GM23338 (cell line): ENCODE measurements around the gene HOXA3. TPM values are rescaled to one million over a fixed set of nuclear protein-coding genes. Genes with fewer than 3 reads are reported as not detected.

Experiments used
- ATAC-seq: fragments of 200-7000 bp; cut with Tn5 transposase; 3 replicates; pipeline ENCODE4 v1.9.1; 2020
- DNase-seq: peaks from one replicate; pipeline ENCODE4 v3.0.0-alpha.2; 2015; ENCODE audit warnings: low spot score
- H2AFZ ChIP-seq: fragments of 200-600 bp; sonication (generic); 2 replicates; pipeline ENCODE4 v1.8.0; 2016; ENCODE audit warnings: antibody characterized with exemption, mild to moderate bottlenecking, moderate library complexity
- H3F3A ChIP-seq: fragments of 200-600 bp; sonication (generic); replicated peaks from 2 replicates; pipeline ENCODE4 v1.8.0; 2017; ENCODE audit warnings: antibody characterized with exemption, mixed run types, low read depth
- H3K27ac ChIP-seq: fragments of 200-600 bp; sonication (generic); 2 replicates; pipeline ENCODE4 v1.6.1; 2016; ENCODE audit warnings: low read depth
- H3K27me3 ChIP-seq: fragments of 200-600 bp; sonication (generic); 2 replicates; pipeline ENCODE4 v1.8.0; 2016; ENCODE audit warnings: mild to moderate bottlenecking, mixed run types, moderate library complexity; ENCODE audit not compliant: insufficient read depth
- H3K36me3 ChIP-seq: fragments of 200-600 bp; sonication (generic); 2 replicates; pipeline ENCODE4 v1.8.0; 2016; ENCODE audit warnings: mild to moderate bottlenecking; ENCODE audit not compliant: insufficient read depth
- H3K4me1 ChIP-seq: fragments of 200-600 bp; sonication (generic); 2 replicates; pipeline ENCODE4 v1.8.0; 2016; ENCODE audit warnings: mild to moderate bottlenecking, moderate library complexity; ENCODE audit not compliant: insufficient read depth
- H3K4me2 ChIP-seq: fragments of 200-600 bp; sonication (generic); 2 replicates; pipeline ENCODE4 v1.7.1; 2017; ENCODE audit warnings: mixed run types
- H3K4me3 ChIP-seq: fragments of 200-600 bp; sonication (generic); 2 replicates; pipeline ENCODE4 v1.6.1; 2016; ENCODE audit warnings: mixed run types
- H3K79me2 ChIP-seq: fragments of 200-600 bp; sonication (generic); replicated peaks from 2 replicates; pipeline ENCODE4 v1.8.0; 2017; ENCODE audit warnings: mild to moderate bottlenecking; ENCODE audit not compliant: insufficient read depth
- H3K9me2 ChIP-seq: fragments of 200-600 bp; sonication (generic); 2 replicates; pipeline ENCODE4 v1.8.0; 2017; ENCODE audit not compliant: insufficient read depth
- H4K20me1 ChIP-seq: fragments of 200-600 bp; sonication (generic); replicated peaks from 2 replicates; pipeline ENCODE4 v1.8.0; 2017; ENCODE audit warnings: mild to moderate bottlenecking; ENCODE audit not compliant: insufficient read depth
- H3K27ac Mint-ChIP-seq: 2 replicates; pipeline ENCODE4 v1.8.0; 2020; ENCODE audit warnings: inconsistent platforms, mild to moderate bottlenecking, moderate library complexity, mixed read lengths
- H3K27me3 Mint-ChIP-seq: 3 replicates; pipeline ENCODE4 v1.8.0; 2022; ENCODE audit warnings: low read depth, mild to moderate bottlenecking, moderate library complexity, mixed read lengths, inconsistent platforms; ENCODE audit not compliant: insufficient read depth, poor library complexity
- H3K36me3 Mint-ChIP-seq: 3 replicates; pipeline ENCODE4 v1.8.0; 2021; ENCODE audit warnings: low read depth, mild to moderate bottlenecking, inconsistent platforms, moderate library complexity, mixed read lengths
- H3K4me1 Mint-ChIP-seq: 3 replicates; pipeline ENCODE4 v1.8.0; 2020; ENCODE audit warnings: mild to moderate bottlenecking, inconsistent platforms, mixed read lengths
- H3K4me3 Mint-ChIP-seq: 3 replicates; pipeline ENCODE4 v1.8.0; 2021; ENCODE audit warnings: moderate library complexity, mild to moderate bottlenecking, inconsistent platforms, mixed read lengths
- H3K9me3 Mint-ChIP-seq: 3 replicates; pipeline ENCODE4 v1.8.0; 2020; ENCODE audit warnings: moderate library complexity, mild to moderate bottlenecking, inconsistent platforms, mixed read lengths
- CREB1 ChIP-seq: fragments of 250-450 bp; sonication (Bioruptor Pico); IDR thresholded peaks from 2 replicates; pipeline ENCODE4 v1.5.0; 2020; ENCODE audit warnings: low read depth, mild to moderate bottlenecking, moderate library complexity
- EZH2 ChIP-seq: fragments of 200-600 bp; sonication (generic); IDR thresholded peaks from one replicate; pipeline ENCODE4 v1.8.0; 2017; ENCODE audit warnings: antibody characterized with exemption, mild to moderate bottlenecking, low read depth; ENCODE audit not compliant: unreplicated experiment
- EZH2phosphoT487 ChIP-seq: fragments of 200-600 bp; sonication (generic); IDR thresholded peaks from one replicate; pipeline ENCODE4 v1.8.1; 2018; ENCODE audit warnings: antibody characterized with exemption; ENCODE audit not compliant: unreplicated experiment
- NANOG ChIP-seq: IDR thresholded peaks from 2 replicates; pipeline ENCODE4 v1.6.1; 2016; ENCODE audit warnings: antibody characterized with exemption, borderline replicate concordance
- POLR2AphosphoS5 ChIP-seq: IDR thresholded peaks from 2 replicates; pipeline ENCODE4 v1.6.1; 2016; ENCODE audit warnings: antibody characterized with exemption, low read depth
- REST ChIP-seq: IDR thresholded peaks from one replicate; pipeline ENCODE4 v1.6.1; 2018; ENCODE audit warnings: antibody characterized with exemption; ENCODE audit not compliant: unreplicated experiment
- STAT1 ChIP-seq: IDR thresholded peaks from one replicate; pipeline ENCODE4 v1.6.1; 2016; ENCODE audit warnings: antibody characterized with exemption; ENCODE audit not compliant: unreplicated experiment
- ZNF114 ChIP-seq: fragments of 250-450 bp; sonication (Bioruptor Pico); IDR thresholded peaks from 2 replicates; pipeline ENCODE4 v1.5.0; 2020; ENCODE audit warnings: mild to moderate bottlenecking, moderate library complexity
- ZNF331 ChIP-seq: fragments of 250-450 bp; sonication (Bioruptor Pico); IDR thresholded peaks from 2 replicates; pipeline ENCODE4 v1.5.0; 2020; ENCODE audit warnings: low read depth, mild to moderate bottlenecking, moderate library complexity
- ZNF462 ChIP-seq: fragments of 250-450 bp; sonication (Bioruptor Pico); IDR thresholded peaks from 2 replicates; pipeline ENCODE4 v1.5.0; 2020; ENCODE audit warnings: mild to moderate bottlenecking, moderate library complexity
- polyA plus RNA-seq: library from polyadenylated mRNA; unstranded; fragments of >200 nt; fragmentation: Nextera tagmentation; extraction: Ambion mirVana; gene quantifications from 2 replicates; pipeline ENCODE4 v1.2.1, GENCODE V29; 2016
- total RNA-seq: library from RNA; depleted of rRNA; stranded (reverse); fragments of >200 nt; shearing (Covaris generic); gene quantifications from 2 replicates; pipeline ENCODE4 v1.2.3, GENCODE V29; 2014
- TF ChIP-seq, protein P1 (sequence below), 2 experiments: fragments of 200-600 bp in 1 of 2; sonication (generic) in 1 of 2; conservative IDR thresholded peaks; 2 replicates each; pipeline versions ENCODE4 v1.5.1 to v1.6.1; 2016 to 2017; ENCODE audit warnings: antibody characterized with exemption in 2 of 2, low read depth in 2 of 2, mild to moderate bottlenecking in 2 of 2, moderate library complexity in 1 of 2
- TF ChIP-seq, protein P2 (sequence below): IDR thresholded peaks from 2 replicates; pipeline ENCODE4 v1.6.1; 2016; ENCODE audit warnings: antibody characterized with exemption

Gene HOXA3
- total and polyA plus RNA-seq, 2 experiments from 2014 or later: not detected

- Mint-ChIP-seq H3K4me1 (peaks cover 15% of the 10 kb centered on the region), H3K9me3 (no peaks in the 10 kb centered on the region; the same call in 2 of the 3 replicates), H3K27ac (no peak overlapping the region), H3K4me3 (peak overlapping the region; percentile 56; the same call in 2 of the 3 replicates), H3K36me3 (no peaks in the 10 kb centered on the region), H3K27me3 (peaks cover 92% of the 10 kb centered on the region)
- peak overlapping the region; percentile 64 for H3K4me2 ChIP-seq
- TF ChIP-seq STAT1 (no peak), ZNF114 (CRISPR knock-in tag) (no peak), ZNF331 (no peak), REST (no peak), NANOG (no peak), EZH2phosphoT487 (peak; percentile 100), POLR2AphosphoS5 (no peak), EZH2 (peak; percentile 98), ZNF462 (CRISPR knock-in tag) (no peak), CREB1 (CRISPR knock-in tag) (no peak)
- TF ChIP-seq, protein P1, sequence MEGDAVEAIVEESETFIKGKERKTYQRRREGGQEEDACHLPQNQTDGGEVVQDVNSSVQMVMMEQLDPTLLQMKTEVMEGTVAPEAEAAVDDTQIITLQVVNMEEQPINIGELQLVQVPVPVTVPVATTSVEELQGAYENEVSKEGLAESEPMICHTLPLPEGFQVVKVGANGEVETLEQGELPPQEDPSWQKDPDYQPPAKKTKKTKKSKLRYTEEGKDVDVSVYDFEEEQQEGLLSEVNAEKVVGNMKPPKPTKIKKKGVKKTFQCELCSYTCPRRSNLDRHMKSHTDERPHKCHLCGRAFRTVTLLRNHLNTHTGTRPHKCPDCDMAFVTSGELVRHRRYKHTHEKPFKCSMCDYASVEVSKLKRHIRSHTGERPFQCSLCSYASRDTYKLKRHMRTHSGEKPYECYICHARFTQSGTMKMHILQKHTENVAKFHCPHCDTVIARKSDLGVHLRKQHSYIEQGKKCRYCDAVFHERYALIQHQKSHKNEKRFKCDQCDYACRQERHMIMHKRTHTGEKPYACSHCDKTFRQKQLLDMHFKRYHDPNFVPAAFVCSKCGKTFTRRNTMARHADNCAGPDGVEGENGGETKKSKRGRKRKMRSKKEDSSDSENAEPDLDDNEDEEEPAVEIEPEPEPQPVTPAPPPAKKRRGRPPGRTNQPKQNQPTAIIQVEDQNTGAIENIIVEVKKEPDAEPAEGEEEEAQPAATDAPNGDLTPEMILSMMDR (conservative IDR thresholded peaks at IDR 0.05; ENCODE audit: low read depth in 2 of 2): no peak
- TF ChIP-seq, protein P2, sequence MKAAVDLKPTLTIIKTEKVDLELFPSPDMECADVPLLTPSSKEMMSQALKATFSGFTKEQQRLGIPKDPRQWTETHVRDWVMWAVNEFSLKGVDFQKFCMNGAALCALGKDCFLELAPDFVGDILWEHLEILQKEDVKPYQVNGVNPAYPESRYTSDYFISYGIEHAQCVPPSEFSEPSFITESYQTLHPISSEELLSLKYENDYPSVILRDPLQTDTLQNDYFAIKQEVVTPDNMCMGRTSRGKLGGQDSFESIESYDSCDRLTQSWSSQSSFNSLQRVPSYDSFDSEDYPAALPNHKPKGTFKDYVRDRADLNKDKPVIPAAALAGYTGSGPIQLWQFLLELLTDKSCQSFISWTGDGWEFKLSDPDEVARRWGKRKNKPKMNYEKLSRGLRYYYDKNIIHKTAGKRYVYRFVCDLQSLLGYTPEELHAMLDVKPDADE: no peak
- H4K20me1 ChIP-seq: peaks cover 44% of the 10 kb centered on the region
- peaks cover 98% of the 10 kb centered on the region for H3K27me3 ChIP-seq
- ATAC-seq (peak; percentile 42), DNase-seq (peak; percentile 70)
- peaks cover 15% of the 10 kb centered on the region; the same call in 1 of the 2 replicates for H3K4me1 ChIP-seq
- peak overlapping the region; percentile 46 for H3K4me3 ChIP-seq
- H3F3A ChIP-seq: peaks cover 35% of the 10 kb centered on the region
- H3K36me3 ChIP-seq: no peaks in the 10 kb centered on the region
- no peak overlapping the region for H3K27ac ChIP-seq
- 0 out of 2 replicates have a peak overlapping the region, but pooled peaks have one; percentile 56 for H2AFZ ChIP-seq
- no peaks in the 10 kb centered on the region for H3K79me2 ChIP-seq
- no peaks in the 10 kb centered on the region for H3K9me2 ChIP-seq
Observed at GRCh38 chr7:27198871-27199801, 46.8 kb upstream of the HOXA3 start.
